Right lobe of liver (tissue), 6 donors: ENCODE results near the gene PMEPA1. TPM values are rescaled to one million over a fixed set of nuclear protein-coding genes. Genes with fewer than 3 reads are reported as not detected.

Experiments used
- ATAC-seq, 4 donors: fragments of 200-7000 bp; cut with Tn5 transposase; one replicate each; pipeline ENCODE4 v1.9.1; 2020; ENCODE audit warnings: mild to moderate bottlenecking in 4 of 4, moderate library complexity in 4 of 4
- DNase-seq, 3 donors: peaks; one replicate each; pipeline ENCODE4 v3.0.0-alpha.2; 2020
- H3K27ac ChIP-seq, 3 donors: fragments of 200-600 bp; one replicate each; pipeline ENCODE4 v1.8.0; 2022
- H3K27me3 ChIP-seq, 2 donors: fragments of 200-600 bp; one replicate each; pipeline ENCODE4 v1.8.0; 2022
- H3K36me3 ChIP-seq, 4 donors: fragments of 200-600 bp; sonication (generic) in 1 of 4; one replicate each; pipeline versions ENCODE4 v1.5.1 to v1.8.0; 2017 to 2022; ENCODE audit warnings: control low read depth in 1 of 4
- H3K4me1 ChIP-seq, 4 donors: fragments of 200-600 bp; sonication (generic) in 1 of 4; one replicate each; pipeline versions ENCODE4 v1.5.1 to v1.8.0; 2017 to 2022; ENCODE audit warnings: control low read depth in 1 of 4
- H3K4me3 ChIP-seq, 3 donors: fragments of 200-600 bp; one replicate each; pipeline ENCODE4 v1.8.0; 2022
- H3K9me3 ChIP-seq, 4 donors: fragments of 200-600 bp; sonication (generic) in 1 of 4; one replicate each; pipeline versions ENCODE4 v1.5.1 to v1.8.0; 2017 to 2022; ENCODE audit warnings: control low read depth in 1 of 4
- POLR2A ChIP-seq: fragments of 450-650 bp; IDR thresholded peaks from one replicate; pipeline ENCODE4 v1.6.1; 2017; ENCODE audit warnings: antibody characterized with exemption, mild to moderate bottlenecking
- WGBS: methylation state at CpG from one replicate; pipeline ENCODE4 v1.1.6; 2018; ENCODE audit warnings: low coverage, low lambda C conversion rate; ENCODE audit not compliant: insufficient coverage; ENCODE audit errors: missing lambda C conversion rate; 5-methylcytosine and 5-hydroxymethylcytosine counted together
- intact Hi-C, 2 donors: fragments of 100-400 bp; cut with DNase I; formaldehyde crosslinking; loops; one replicate each; pipeline versions ENCODE4 v1.11.2 to v1.14.1; 2022
- total RNA-seq, 6 experiments: library from RNA; depleted of rRNA in 2 of 6; stranded (reverse); fragments of >200 nt in 2 of 6; fragmentation: NEBNext Ultra II Directional in 3 of 6; extraction: Animal tissue kit (Norgen Biotek cat#: 25700) in 3 of 6; gene quantifications; one replicate each; pipeline versions ENCODE4 v1.1.0 to v1.2.4, GENCODE V29; 2016 to 2023
- TF ChIP-seq, protein P1 (sequence below), 4 donors: fragments of 200-600 bp in 3 of 4; fragments of 450-650 bp in 1 of 4; IDR thresholded peaks; one replicate each; pipeline versions ENCODE4 v1.5.1 to v1.8.0; 2016 to 2022; ENCODE audit warnings: antibody characterized with exemption in 4 of 4, mild to moderate bottlenecking in 2 of 4
- donor health status: DM: no; HTN: yes; CAD: no.
- donor health status: DM: no; HTN: no; CAD: no.
- donor health status: DM: no; HTN: no; CAD: no.
- donor health status: DM: no; HTN: yes; CAD: no.
- donor health status: DM: no; HTN: yes; CAD: no.

Gene PMEPA1
- total RNA-seq, 6 experiments from 2014 or later, result 0.50 to 2.3 (median 1.4) TPM

DNA sequence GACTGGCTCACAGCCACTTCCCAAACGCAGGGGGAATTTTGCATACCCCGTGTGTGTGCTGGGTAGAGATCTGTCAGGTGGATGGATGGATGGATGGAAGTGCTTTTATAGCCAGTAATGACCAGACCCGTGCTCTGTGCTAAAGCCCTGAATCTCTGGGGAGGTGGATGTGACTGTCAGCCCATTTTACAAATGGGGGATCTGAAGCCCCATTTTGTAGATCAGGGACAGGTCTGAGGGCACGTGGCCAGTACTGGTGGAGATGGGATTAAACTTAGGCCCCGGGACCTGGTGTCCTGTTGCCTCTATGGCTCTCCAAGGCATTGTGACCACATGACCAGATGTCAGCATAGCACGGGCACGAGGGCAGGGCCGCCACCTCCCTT lies 51.4 kb downstream of the PMEPA1 start:
- 54% methylated on average over 6 of the region's 8 CpGs for WGBS
- no peak for ATAC-seq
- TF ChIP-seq POLR2A, result no peak
- TF ChIP-seq, protein P1, sequence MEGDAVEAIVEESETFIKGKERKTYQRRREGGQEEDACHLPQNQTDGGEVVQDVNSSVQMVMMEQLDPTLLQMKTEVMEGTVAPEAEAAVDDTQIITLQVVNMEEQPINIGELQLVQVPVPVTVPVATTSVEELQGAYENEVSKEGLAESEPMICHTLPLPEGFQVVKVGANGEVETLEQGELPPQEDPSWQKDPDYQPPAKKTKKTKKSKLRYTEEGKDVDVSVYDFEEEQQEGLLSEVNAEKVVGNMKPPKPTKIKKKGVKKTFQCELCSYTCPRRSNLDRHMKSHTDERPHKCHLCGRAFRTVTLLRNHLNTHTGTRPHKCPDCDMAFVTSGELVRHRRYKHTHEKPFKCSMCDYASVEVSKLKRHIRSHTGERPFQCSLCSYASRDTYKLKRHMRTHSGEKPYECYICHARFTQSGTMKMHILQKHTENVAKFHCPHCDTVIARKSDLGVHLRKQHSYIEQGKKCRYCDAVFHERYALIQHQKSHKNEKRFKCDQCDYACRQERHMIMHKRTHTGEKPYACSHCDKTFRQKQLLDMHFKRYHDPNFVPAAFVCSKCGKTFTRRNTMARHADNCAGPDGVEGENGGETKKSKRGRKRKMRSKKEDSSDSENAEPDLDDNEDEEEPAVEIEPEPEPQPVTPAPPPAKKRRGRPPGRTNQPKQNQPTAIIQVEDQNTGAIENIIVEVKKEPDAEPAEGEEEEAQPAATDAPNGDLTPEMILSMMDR (IDR thresholded peaks at IDR 0.05), result no peak
- H3K27ac ChIP-seq, result no peak overlapping the region
- no peaks in the 10 kb centered on the region for H3K27me3 ChIP-seq
- no peaks in the 10 kb centered on the region for H3K9me3 ChIP-seq
- no peak overlapping the region for H3K4me3 ChIP-seq
- DNase-seq, result no peak
- intact Hi-C loops, result loop anchor here in 1 of 2 donors (5.0 to 10.0 kb wide), 2 partner anchors 436 to 519 kb away; no protein-coding TSS in a partner anchor
- H3K4me1 ChIP-seq, result no peaks in the 10 kb centered on the region
- no peaks in the 10 kb centered on the region for H3K36me3 ChIP-seq

DNA sequence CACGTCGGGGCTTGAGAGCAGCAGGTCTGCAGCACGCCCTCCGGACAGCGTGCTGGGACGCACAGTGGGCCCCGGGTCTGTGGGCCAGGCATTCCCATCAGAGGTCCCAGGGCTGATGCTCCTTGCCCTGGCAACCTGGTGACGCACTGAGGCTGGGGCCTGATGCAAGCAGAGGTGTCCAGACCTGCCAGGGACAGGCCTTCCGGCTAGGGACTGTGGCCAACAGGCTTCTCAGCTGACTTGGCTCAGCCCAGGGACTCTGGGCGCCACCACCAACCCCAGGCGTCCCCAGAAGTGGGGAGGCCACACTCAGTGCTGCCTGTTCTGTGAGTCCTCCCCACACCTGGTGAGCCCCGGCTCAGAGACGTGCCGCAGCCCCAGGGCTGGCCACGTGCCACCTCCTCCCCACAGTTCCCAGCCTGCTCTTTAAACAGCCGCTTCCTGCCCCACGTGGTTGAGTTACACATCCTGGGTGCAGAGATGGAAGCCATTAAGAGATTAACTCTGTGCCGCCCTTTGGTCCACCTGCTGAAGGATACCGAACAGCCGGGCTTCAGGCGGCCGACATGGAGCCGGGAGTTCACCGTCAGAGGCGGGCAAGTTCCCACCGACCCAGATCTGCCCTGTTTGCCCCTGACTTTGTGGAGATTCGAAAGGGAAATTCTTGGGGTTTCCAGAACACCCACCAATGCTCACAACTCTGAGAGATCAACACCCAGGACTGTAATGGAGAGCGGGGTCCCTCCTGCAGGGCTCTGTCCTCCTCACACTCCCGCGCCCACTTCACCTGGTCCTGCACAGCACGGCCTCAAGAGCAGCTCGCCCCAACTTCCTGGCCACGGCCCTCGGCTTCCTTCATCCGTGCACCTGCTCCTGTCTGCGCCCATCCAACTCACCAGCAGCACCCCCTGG lies 52.0 kb downstream of the PMEPA1 start:
- H3K4me3 ChIP-seq, result no peak overlapping the region
- no peak overlapping the region for H3K27ac ChIP-seq
- 63% methylated on average over 10 of the region's 36 CpGs for WGBS
- no peaks in the 10 kb centered on the region for H3K9me3 ChIP-seq
- H3K27me3 ChIP-seq, result no peaks in the 10 kb centered on the region
- no peaks in the 10 kb centered on the region for H3K4me1 ChIP-seq
- DNase-seq, result peak; percentile 31 to 58 (median 39)
- intact Hi-C loops, result loop anchor here in 1 of 2 donors (5.0 to 10.0 kb wide), 2 partner anchors 437 to 520 kb away; no protein-coding TSS in a partner anchor
- H3K36me3 ChIP-seq, result no peaks in the 10 kb centered on the region
- peak in 3 of 4 donors; percentile 15 to 31 (median 21) for ATAC-seq
- TF ChIP-seq, protein P1 (IDR thresholded peaks at IDR 0.05), result no peak
- no peak for TF ChIP-seq POLR2A

DNA sequence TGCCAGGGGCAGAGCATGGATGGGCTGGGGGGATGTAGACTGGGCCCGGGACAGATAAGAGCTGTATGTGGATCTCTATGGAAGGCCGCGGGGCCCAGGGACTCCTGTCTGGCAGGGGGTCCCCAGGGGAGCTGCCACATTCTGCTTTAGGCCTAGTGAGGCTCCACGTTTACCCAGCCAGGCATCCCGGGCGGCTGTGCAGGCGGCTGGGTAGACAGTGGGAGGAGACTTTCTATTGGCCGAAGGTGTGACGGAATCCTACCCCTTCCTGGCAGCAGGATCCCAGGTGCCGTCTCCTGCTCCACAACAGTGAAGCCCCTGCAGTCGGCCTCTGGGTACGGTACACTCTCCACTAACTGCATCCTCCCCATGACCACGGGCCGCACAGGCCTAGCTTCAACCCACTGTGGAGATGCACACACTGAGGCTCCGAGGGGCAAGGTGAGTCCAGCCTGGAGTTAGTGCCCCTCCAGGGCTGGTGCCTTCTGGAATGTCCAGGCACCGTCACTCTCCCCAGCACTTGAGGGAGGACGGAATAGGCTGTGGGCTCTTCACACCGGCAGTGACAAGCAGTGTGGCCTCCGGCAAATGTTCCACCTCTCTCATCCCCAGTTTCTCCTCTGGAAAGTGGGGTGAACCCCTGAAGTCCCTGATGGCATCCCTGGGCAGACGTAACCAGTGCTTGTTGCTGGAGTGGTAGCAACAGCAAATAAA lies 52.8 kb downstream of the PMEPA1 start:
- intact Hi-C loops, result loop anchor here in 1 of 2 donors (5.0 to 10.0 kb wide), 2 partner anchors 438 to 520 kb away; no protein-coding TSS in a partner anchor
- H3K36me3 ChIP-seq, result no peaks in the 10 kb centered on the region
- no peak for TF ChIP-seq POLR2A
- TF ChIP-seq, protein P1 (IDR thresholded peaks at IDR 0.05), result no peak

DNA sequence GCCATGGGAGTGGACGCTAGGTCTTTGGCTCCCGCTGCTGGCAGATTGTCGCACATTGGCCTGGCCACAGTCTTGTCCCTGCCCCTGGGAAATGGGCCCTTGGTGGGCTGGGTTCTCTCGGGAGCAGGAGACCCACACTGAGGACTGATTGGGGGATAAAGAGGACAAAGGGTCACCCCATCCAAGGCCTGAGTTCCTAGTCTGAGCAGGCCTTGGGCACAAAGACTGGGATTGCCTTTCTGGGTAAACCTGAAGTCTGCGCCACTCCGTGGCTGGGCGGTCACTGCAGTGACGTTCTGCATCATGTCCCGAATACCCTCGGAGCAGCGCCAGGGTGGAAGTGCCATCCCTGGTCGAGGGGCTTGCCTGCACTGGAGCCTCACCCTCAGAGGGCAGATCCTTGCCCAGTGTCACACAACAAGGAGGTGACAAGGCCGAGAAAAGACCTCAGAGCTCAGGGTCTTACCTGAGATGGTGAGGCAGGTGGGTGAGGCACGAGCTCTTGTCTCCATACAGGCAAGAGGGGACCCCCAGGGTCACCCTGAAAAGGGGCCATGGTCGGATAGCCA lies 53.5 kb downstream of the PMEPA1 start:
- intact Hi-C loops, result loop anchor here in 1 of 2 donors (5.0 to 10.0 kb wide), 2 partner anchors 438 to 521 kb away; no protein-coding TSS in a partner anchor
- Histone ChIP-seq H3K9me3 (no peaks in the 10 kb centered on the region), H3K4me1 (no peaks in the 10 kb centered on the region), H3K4me3 (no peak overlapping the region), H3K27ac (no peak overlapping the region), H3K27me3 (no peaks in the 10 kb centered on the region), H3K36me3 (no peaks in the 10 kb centered on the region)
- WGBS, result 33% methylated on average over 3 of the region's 15 CpGs
- no peak for ATAC-seq
- TF ChIP-seq, protein P1 (IDR thresholded peaks at IDR 0.05), result no peak
- TF ChIP-seq POLR2A, result no peak
- peak in 2 of 3 donors; percentile 18 to 37 for DNase-seq

More for the DNA sequence above, 52.8 kb downstream of the PMEPA1 start:
- no peaks in the 10 kb centered on the region for H3K9me3 ChIP-seq
- H3K27ac ChIP-seq, result no peak overlapping the region
- ATAC-seq, result no peak
- DNase-seq, result peak in 2 of 3 donors; percentile 17 to 33
- no peak overlapping the region for H3K4me3 ChIP-seq
- H3K27me3 ChIP-seq, result no peaks in the 10 kb centered on the region
- H3K4me1 ChIP-seq, result no peaks in the 10 kb centered on the region
- 78% methylated on average over 4 of the region's 20 CpGs for WGBS
